GM12864 (cell line): ENCODE results near the gene C1QTNF12.
"Not testable (repeated sequence)": the region's sequence is repeated elsewhere in the genome, so short reads cannot be mapped to it uniquely, and the experiment has no call there.

Experiments used
- DNase-seq: peaks from one replicate; pipeline ENCODE4 v3.0.0-alpha.2; 2011; ENCODE audit warnings: low read depth
- H3K4me3 ChIP-seq: 2 replicates; pipeline ENCODE4 v1.5.1; 2011; ENCODE audit warnings: mild to moderate bottlenecking, low read depth, low read length, control low read depth
- CTCF ChIP-seq: IDR thresholded peaks from 2 replicates; pipeline ENCODE4 v1.5.1; 2011; ENCODE audit warnings: low read depth, mild to moderate bottlenecking, moderate library complexity, low read length, control low read depth, inconsistent platforms; ENCODE audit errors: missing control alignments

C1QTNF12 gene

GRCh38 chr1:1253314-1253713 lies 6.8 kb upstream of the C1QTNF12 start:
- no peak for TF ChIP-seq CTCF
- DNase-seq = no peak
- H3K4me3 ChIP-seq = no peak overlapping the region

GRCh38 chr1:1250786-1251284 lies 4.3 kb upstream of the C1QTNF12 start:
- H3K4me3 ChIP-seq = no peak overlapping the region

GRCh38 chr1:1248009-1248913 lies 1.7 kb upstream of the C1QTNF12 start:
- H3K4me3 ChIP-seq, DNase-seq: not testable (repeated sequence)

More at GRCh38 chr1:1250786-1251284, 4.3 kb upstream of the C1QTNF12 start:
- no peak for TF ChIP-seq CTCF
- peak; percentile 39 for DNase-seq

GRCh38 chr1:1247341-1247913 lies 905 bp upstream of the C1QTNF12 start:
- no peak for DNase-seq
- no peak overlapping the region for H3K4me3 ChIP-seq
- TF ChIP-seq CTCF = no peak

- TF ChIP-seq CTCF = no peak
- DNase-seq = no peak
- H3K4me3 ChIP-seq = no peak overlapping the region
Measured at GRCh38 chr1:1245817-1246576, 525 bp downstream of the C1QTNF12 start.

- TF ChIP-seq CTCF = no peak
- DNase-seq = no peak
- no peak overlapping the region for H3K4me3 ChIP-seq
Measured at GRCh38 chr1:1245178-1245816, 1.2 kb downstream of the C1QTNF12 start.
